ENCODE data around the gene FBN1.

DNA sequence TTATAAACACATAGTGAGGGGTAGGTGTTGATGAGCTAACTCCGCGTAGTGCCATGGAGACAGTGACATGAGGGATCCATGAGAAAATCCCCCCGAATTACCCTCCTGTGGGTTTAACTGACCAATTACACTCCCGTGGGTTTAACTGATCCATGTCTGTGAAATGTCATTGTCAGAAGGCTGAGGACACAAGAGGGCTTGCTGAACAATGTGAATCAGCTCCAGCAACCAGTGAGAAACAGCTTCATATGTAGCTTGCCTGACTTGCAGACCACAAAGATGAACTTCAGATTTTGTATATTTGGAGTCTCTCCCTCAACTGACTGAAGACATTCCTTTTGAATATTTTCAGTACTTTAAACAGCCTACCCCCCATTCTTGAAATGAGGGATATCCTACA lies 144.9 kb downstream of the FBN1 start:
- no peak for TF ChIP-seq POLR2A (IDR thresholded peaks at IDR 0.05)
- TF ChIP-seq, protein P1, sequence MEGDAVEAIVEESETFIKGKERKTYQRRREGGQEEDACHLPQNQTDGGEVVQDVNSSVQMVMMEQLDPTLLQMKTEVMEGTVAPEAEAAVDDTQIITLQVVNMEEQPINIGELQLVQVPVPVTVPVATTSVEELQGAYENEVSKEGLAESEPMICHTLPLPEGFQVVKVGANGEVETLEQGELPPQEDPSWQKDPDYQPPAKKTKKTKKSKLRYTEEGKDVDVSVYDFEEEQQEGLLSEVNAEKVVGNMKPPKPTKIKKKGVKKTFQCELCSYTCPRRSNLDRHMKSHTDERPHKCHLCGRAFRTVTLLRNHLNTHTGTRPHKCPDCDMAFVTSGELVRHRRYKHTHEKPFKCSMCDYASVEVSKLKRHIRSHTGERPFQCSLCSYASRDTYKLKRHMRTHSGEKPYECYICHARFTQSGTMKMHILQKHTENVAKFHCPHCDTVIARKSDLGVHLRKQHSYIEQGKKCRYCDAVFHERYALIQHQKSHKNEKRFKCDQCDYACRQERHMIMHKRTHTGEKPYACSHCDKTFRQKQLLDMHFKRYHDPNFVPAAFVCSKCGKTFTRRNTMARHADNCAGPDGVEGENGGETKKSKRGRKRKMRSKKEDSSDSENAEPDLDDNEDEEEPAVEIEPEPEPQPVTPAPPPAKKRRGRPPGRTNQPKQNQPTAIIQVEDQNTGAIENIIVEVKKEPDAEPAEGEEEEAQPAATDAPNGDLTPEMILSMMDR (IDR thresholded peaks at IDR 0.05): no peak

Measured in thyroid gland (tissue), 4 donors.